PC-9 (cell line): ENCODE data around the gene GLCCI1. TPM values are rescaled to one million over a fixed set of nuclear protein-coding genes. Genes with fewer than 3 reads are reported as not detected.
"Not testable (repeated sequence)": the region's sequence is repeated elsewhere in the genome, so short reads cannot be mapped to it uniquely, and the experiment has no call there.

ENCODE experiments used
- BruUV-seq: library from RNA; stranded (reverse); fragments of 400-500 nt; replicated peaks from 2 replicates; lab custom pipeline; 2021; lab: Mats Ljungman, UMichigan
- CTCF ChIA-PET: fragments of 300-600 bp; sonication (Branson Sonifier 250); formaldehyde crosslinking; loops from one replicate; lab custom pipeline; 2022; ENCODE audit warnings: antibody characterized with exemption; lab: Charles Lee
- POLR2A ChIA-PET: fragments of 300-600 bp; sonication (Branson Sonifier 250); formaldehyde crosslinking; loops from one replicate; lab custom pipeline; 2022; ENCODE audit warnings: antibody characterized with exemption; ENCODE audit not compliant: unreplicated experiment; lab: Charles Lee
- DNase-seq, 2 experiments: peaks; one replicate each; pipeline versions ENCODE4 v3.0.0 to v3.0.0-alpha.2; 2015 to 2022; ENCODE audit warnings: mixed read lengths in 1 of 2
- H2AFZ ChIP-seq: fragments of 200-600 bp; sonication (generic); 2 replicates; pipeline ENCODE4 v1.8.1; 2017; ENCODE audit warnings: antibody characterized with exemption
- H3F3A ChIP-seq: fragments of 200-600 bp; sonication (generic); 2 replicates; pipeline ENCODE4 v1.8.1; 2017; ENCODE audit warnings: antibody characterized with exemption, mild to moderate bottlenecking, low read depth; ENCODE audit not compliant: insufficient read depth
- H3K27ac ChIP-seq: fragments of 200-600 bp; sonication (generic); 2 replicates; pipeline ENCODE4 v1.6.1; 2016; ENCODE audit warnings: mixed run types
- H3K27me3 ChIP-seq: fragments of 200-600 bp; sonication (generic); 2 replicates; pipeline ENCODE4 v1.6.1; 2016; ENCODE audit warnings: low read depth, mixed run types; ENCODE audit not compliant: insufficient read depth
- H3K36me3 ChIP-seq: fragments of 200-600 bp; sonication (generic); 2 replicates; pipeline ENCODE4 v1.6.1; 2016; ENCODE audit warnings: low read depth, mixed run types
- H3K4me1 ChIP-seq: fragments of 200-600 bp; sonication (generic); replicated peaks from 2 replicates; pipeline ENCODE4 v1.6.1; 2016; ENCODE audit warnings: mixed run types; ENCODE audit not compliant: insufficient read depth
- H3K4me2 ChIP-seq: fragments of 200-600 bp; sonication (generic); 2 replicates; pipeline ENCODE4 v1.6.1; 2017; ENCODE audit warnings: mixed run types
- H3K4me3 ChIP-seq: fragments of 200-600 bp; sonication (generic); 2 replicates; pipeline ENCODE4 v1.6.1; 2016; ENCODE audit warnings: mixed run types
- H3K79me2 ChIP-seq: fragments of 200-600 bp; sonication (generic); 2 replicates; pipeline ENCODE4 v1.6.1; 2017; ENCODE audit warnings: low read depth, mixed run types
- H3K9me2 ChIP-seq: fragments of 200-600 bp; sonication (generic); 2 replicates; pipeline ENCODE4 v1.8.1; 2017; ENCODE audit warnings: mild to moderate bottlenecking; ENCODE audit not compliant: insufficient read depth
- H3K9me3 ChIP-seq: fragments of 200-600 bp; sonication (generic); 2 replicates; pipeline ENCODE4 v1.8.1; 2016; ENCODE audit warnings: low read depth; ENCODE audit not compliant: insufficient read depth
- H4K20me1 ChIP-seq: fragments of 200-600 bp; sonication (generic); 2 replicates; pipeline ENCODE4 v1.8.1; 2017; ENCODE audit not compliant: insufficient read depth
- EZH2 ChIP-seq: fragments of 200-600 bp; sonication (generic); IDR thresholded peaks from 2 replicates; pipeline ENCODE4 v1.8.0; 2017; ENCODE audit warnings: antibody characterized with exemption, low read depth
- intact Hi-C: fragments of 100-400 bp; cut with micrococcal nuclease; formaldehyde crosslinking; loops from one replicate; pipeline ENCODE4 v1.10.0; 2022; ENCODE audit not compliant: unreplicated experiment
- total RNA-seq: library from RNA; stranded (reverse); gene quantifications from 2 replicates; pipeline ENCODE4 v1.2.3, GENCODE V29; 2021
- TF ChIP-seq, protein P1 (sequence below): fragments of 200-600 bp; sonication (generic); conservative IDR thresholded peaks from 2 replicates; pipeline ENCODE4 v1.6.1; 2017; ENCODE audit warnings: mixed run types, antibody characterized with exemption, mild to moderate bottlenecking, moderate library complexity

The GLCCI1 gene
- total RNA-seq, 1 experiment from 2014 or later = 42.1 TPM

DNA sequence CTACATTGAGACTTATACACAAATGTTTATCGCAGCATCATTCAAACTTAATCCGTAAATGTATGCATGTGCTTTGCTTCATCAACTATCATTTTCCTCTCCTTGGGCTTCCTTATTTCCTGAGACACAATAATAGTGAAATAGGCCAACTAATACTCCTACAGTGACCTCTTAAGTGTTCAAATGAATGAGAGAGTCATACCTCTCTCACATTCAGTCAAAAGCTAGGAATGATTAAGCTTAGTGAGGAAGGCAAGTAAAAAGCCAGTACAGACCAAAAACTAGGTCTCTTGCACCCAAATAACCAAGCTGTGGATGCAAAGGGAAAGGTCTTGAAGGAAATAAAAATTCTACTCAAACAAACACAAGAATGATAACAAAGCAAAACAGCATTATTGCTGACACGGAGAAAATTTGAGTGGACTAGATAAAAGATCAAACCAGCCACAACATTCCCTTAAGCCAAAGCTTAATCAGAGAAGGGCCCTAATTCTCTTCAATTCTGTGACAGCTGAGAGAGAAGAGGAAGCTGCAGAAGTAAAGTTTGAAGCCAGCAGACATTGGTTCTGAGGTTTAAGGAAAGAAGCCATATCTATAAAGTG is 72.3 kb downstream of the GLCCI1 start:
- no peaks in the 10 kb centered on the region; the same call in none of the 2 replicates for H3F3A ChIP-seq

DNA sequence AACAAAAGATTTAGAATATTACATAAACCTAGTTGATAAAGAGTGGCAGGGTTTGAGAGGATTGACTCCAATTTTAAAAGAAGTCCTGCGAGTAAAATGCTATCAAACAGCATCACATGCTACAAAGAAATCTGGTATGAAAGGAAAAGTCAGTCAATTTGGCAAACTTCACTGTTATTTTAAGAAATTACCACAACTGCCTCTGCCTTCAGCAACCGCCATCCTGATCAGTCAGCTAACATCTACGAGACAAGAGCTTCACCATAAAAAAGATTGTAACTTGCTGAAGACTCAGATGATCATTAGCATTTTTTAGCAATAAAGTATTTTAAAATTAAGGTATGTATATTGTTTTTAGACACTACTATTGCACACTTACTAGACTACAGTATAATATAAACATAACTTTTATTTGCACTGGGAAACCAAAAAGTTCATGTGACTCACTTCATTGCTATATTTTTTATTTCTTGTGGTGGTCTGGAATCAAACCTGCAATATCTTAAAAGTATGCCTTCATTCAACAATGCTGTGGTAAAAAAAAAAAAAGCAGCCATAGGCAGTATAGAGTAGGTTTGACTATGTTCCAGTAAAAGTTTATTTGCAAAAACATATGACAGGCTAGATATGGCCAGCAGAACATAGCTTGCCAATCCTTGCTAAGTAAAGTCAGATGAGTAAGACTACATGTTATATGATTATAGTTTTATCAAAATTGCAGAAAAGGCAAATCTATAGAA is 74.4 kb downstream of the GLCCI1 start:
- Histone ChIP-seq H3F3A (peaks cover 4% of the 10 kb centered on the region; the same call in 1 of the 2 replicates), H3K4me3 (no peak overlapping the region), H3K4me1 (no peaks in the 10 kb centered on the region), H2AFZ (no peak overlapping the region), H4K20me1 (0 out of 2 replicates have a peak, but pooled peaks cover 5% of the 10 kb centered on the region), H3K27me3 (no peaks in the 10 kb centered on the region), H3K4me2 (no peak overlapping the region), H3K27ac (no peak overlapping the region), H3K79me2 (no peaks in the 10 kb centered on the region), H3K9me3 (peaks cover 2% of the 10 kb centered on the region; the same call in 1 of the 2 replicates), H3K9me2 (no peaks in the 10 kb centered on the region), H3K36me3 (peaks cover 17% of the 10 kb centered on the region)
- BruUV-seq = no TSS peak
- no peak for TF ChIP-seq EZH2
- TF ChIP-seq, protein P1, sequence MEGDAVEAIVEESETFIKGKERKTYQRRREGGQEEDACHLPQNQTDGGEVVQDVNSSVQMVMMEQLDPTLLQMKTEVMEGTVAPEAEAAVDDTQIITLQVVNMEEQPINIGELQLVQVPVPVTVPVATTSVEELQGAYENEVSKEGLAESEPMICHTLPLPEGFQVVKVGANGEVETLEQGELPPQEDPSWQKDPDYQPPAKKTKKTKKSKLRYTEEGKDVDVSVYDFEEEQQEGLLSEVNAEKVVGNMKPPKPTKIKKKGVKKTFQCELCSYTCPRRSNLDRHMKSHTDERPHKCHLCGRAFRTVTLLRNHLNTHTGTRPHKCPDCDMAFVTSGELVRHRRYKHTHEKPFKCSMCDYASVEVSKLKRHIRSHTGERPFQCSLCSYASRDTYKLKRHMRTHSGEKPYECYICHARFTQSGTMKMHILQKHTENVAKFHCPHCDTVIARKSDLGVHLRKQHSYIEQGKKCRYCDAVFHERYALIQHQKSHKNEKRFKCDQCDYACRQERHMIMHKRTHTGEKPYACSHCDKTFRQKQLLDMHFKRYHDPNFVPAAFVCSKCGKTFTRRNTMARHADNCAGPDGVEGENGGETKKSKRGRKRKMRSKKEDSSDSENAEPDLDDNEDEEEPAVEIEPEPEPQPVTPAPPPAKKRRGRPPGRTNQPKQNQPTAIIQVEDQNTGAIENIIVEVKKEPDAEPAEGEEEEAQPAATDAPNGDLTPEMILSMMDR = no peak
- POLR2A ChIA-PET = no interaction called here
- intact Hi-C loops = no loop called here
- CTCF ChIA-PET = no interaction called here
- no peak for DNase-seq

More for the DNA sequence above, 72.3 kb downstream of the GLCCI1 start:
- H3K79me2 ChIP-seq = no peaks in the 10 kb centered on the region
- H3K4me3 ChIP-seq = no peak overlapping the region
- no peak overlapping the region for H2AFZ ChIP-seq
- H3K27me3 ChIP-seq = no peaks in the 10 kb centered on the region
- no peak overlapping the region for H3K4me2 ChIP-seq
- no peak for TF ChIP-seq EZH2
- TF ChIP-seq, protein P1 = no peak
- H3K9me2 ChIP-seq = no peaks in the 10 kb centered on the region
- no TSS peak for BruUV-seq
- DNase-seq = no peak
- H3K4me1 ChIP-seq = no peaks in the 10 kb centered on the region
- peaks cover 8% of the 10 kb centered on the region; the same call in 1 of the 2 replicates for H3K9me3 ChIP-seq
- no peaks in the 10 kb centered on the region for H4K20me1 ChIP-seq
- ChIA-PET POLR2A (interaction anchor here (0.6 kb wide), 1 partner anchor 360 kb away, joined by 5 read pairs; no protein-coding TSS in a partner anchor), CTCF (no interaction called here)
- peaks cover 18% of the 10 kb centered on the region for H3K36me3 ChIP-seq
- intact Hi-C loops = no loop called here
- H3K27ac ChIP-seq = no peak overlapping the region

DNA sequence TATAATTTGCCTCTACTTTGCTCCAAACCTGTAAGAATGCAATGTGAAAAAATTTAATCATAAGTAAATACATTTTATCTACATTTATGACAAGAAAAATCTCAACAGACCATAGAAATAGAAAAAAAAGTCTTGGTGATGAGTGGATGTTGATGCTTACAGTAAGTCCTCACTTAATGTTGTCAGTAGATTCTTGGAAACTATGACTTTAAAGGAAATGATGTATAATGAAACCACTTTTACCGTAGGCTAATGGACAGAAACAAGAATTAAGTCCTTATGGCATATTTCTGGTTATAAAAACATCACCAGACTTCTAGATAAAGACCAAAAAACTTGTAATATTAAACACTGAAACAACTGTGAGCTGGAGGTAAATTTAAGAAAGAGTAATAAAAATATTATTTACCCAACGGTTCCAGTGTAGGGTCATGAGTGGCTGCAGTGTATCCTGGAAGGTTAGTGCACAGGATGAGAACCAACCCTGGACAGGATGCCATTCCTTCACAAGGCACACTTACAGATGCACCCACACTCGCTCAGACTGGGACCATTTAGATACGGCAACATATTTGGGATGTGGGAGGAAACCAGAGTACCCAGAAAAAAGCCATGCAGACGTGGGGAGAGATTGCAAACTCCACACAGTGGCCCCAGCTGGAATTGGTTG is 76.3 kb downstream of the GLCCI1 start:
- 0 out of 2 replicates have a peak, but pooled peaks cover 5% of the 10 kb centered on the region for H4K20me1 ChIP-seq
- no peak overlapping the region for H3K4me2 ChIP-seq
- TF ChIP-seq EZH2 = no peak
- TF ChIP-seq, protein P1 = no peak
- ChIA-PET CTCF (no interaction called here), POLR2A (no interaction called here)
- H3K36me3 ChIP-seq = peaks cover 19% of the 10 kb centered on the region; the same call in 1 of the 2 replicates
- peaks cover 4% of the 10 kb centered on the region; the same call in 1 of the 2 replicates for H3F3A ChIP-seq
- no peaks in the 10 kb centered on the region for H3K9me2 ChIP-seq
- no peak for DNase-seq
- intact Hi-C loops = no loop called here
- no peaks in the 10 kb centered on the region for H3K27me3 ChIP-seq
- no peaks in the 10 kb centered on the region for H3K79me2 ChIP-seq
- no peak overlapping the region for H3K27ac ChIP-seq
- no peaks in the 10 kb centered on the region for H3K4me1 ChIP-seq
- no peaks in the 10 kb centered on the region for H3K9me3 ChIP-seq
- H2AFZ ChIP-seq = no peak overlapping the region
- H3K4me3 ChIP-seq = no peak overlapping the region
- no TSS peak for BruUV-seq

DNA sequence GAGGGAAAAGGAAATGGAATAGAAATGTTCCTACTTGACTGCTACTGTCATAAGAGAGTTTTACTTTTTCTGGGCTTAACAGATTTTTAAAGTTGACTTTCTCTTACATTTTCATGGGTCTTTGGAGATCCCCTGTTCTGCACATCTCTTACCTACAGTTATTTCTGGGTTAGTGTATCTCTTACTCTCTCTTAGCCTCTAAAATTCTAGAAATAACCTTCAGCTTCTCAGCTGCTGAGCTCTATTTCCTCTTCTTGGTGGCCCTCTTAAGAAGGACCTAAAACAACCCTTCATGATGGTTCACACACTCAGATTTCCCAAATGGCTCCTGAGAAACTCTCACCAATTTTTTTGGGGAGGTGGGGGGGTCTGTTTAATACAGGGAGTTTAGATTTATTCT is 79.5 kb downstream of the GLCCI1 start:
- CTCF ChIA-PET, DNase-seq, H3F3A ChIP-seq, H3K27me3 ChIP-seq, POLR2A ChIA-PET, H3K4me1 ChIP-seq, H3K9me2 ChIP-seq, H4K20me1 ChIP-seq, BruUV-seq, H3K9me3 ChIP-seq, H3K4me3 ChIP-seq, H3K4me2 ChIP-seq, H2AFZ ChIP-seq, H3K27ac ChIP-seq, intact Hi-C loops, H3K79me2 ChIP-seq: not testable (repeated sequence)
- H3K36me3 ChIP-seq = peaks cover 18% of the 10 kb centered on the region; the same call in 1 of the 2 replicates
